Gastroesophageal sphincter (tissue), 3 donors: ENCODE data around the gene AMZ1.
A peak's percentile ranks its signal among the peaks of the same experiment; 100 is the strongest.

Experiments
- CTCF ChIP-seq, 4 experiments: fragments of 200-600 bp in 2 of 4; fragments of 450-650 bp in 2 of 4; sonication (generic) in 1 of 4; IDR thresholded peaks; one replicate each; pipeline ENCODE4 v1.5.1; 2017 to 2019; ENCODE audit warnings: antibody characterized with exemption in 4 of 4, mild to moderate bottlenecking in 2 of 4, moderate library complexity in 2 of 4
- POLR2A ChIP-seq, 2 donors: fragments of 450-650 bp; IDR thresholded peaks; one replicate each; pipeline ENCODE4 v1.6.1; 2017; ENCODE audit warnings: antibody characterized with exemption in 2 of 2, mild to moderate bottlenecking in 2 of 2, moderate library complexity in 1 of 2
- POLR2AphosphoS5 ChIP-seq: sonication (generic); formaldehyde crosslinking; IDR thresholded peaks from one replicate; pipeline ENCODE4 v1.6.1; 2017; ENCODE audit warnings: antibody characterized with exemption

- peak in 3 of 4 experiments; percentile 68 to 87 (median 78) for TF ChIP-seq CTCF (IDR thresholded peaks at IDR 0.05)
- no peak for TF ChIP-seq POLR2AphosphoS5
- TF ChIP-seq POLR2A (IDR thresholded peaks at IDR 0.05), result no peak
Measured at GRCh38 chr7:2670720-2671391, 17.1 kb upstream of the AMZ1 start.
